Activated CD8-positive, alpha-beta memory T cell treated with anti-CD3 and anti-CD28 coated beads for 1 hour (primary cell): Measurements from ENCODE around the gene SLC22A16.
"Not testable (repeated sequence)": the region's sequence is repeated elsewhere in the genome, so short reads cannot be mapped to it uniquely, and the experiment has no call there.

Source experiments
- DNase-seq, 2 donors: peaks; one replicate each; pipeline ENCODE4 v3.0.0-alpha.2; 2020; ENCODE audit warnings: low read depth in 1 of 2; ENCODE audit errors: extremely low read depth in 1 of 2

Gene SLC22A16, protein sequence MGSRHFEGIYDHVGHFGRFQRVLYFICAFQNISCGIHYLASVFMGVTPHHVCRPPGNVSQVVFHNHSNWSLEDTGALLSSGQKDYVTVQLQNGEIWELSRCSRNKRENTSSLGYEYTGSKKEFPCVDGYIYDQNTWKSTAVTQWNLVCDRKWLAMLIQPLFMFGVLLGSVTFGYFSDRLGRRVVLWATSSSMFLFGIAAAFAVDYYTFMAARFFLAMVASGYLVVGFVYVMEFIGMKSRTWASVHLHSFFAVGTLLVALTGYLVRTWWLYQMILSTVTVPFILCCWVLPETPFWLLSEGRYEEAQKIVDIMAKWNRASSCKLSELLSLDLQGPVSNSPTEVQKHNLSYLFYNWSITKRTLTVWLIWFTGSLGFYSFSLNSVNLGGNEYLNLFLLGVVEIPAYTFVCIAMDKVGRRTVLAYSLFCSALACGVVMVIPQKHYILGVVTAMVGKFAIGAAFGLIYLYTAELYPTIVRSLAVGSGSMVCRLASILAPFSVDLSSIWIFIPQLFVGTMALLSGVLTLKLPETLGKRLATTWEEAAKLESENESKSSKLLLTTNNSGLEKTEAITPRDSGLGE

DNA sequence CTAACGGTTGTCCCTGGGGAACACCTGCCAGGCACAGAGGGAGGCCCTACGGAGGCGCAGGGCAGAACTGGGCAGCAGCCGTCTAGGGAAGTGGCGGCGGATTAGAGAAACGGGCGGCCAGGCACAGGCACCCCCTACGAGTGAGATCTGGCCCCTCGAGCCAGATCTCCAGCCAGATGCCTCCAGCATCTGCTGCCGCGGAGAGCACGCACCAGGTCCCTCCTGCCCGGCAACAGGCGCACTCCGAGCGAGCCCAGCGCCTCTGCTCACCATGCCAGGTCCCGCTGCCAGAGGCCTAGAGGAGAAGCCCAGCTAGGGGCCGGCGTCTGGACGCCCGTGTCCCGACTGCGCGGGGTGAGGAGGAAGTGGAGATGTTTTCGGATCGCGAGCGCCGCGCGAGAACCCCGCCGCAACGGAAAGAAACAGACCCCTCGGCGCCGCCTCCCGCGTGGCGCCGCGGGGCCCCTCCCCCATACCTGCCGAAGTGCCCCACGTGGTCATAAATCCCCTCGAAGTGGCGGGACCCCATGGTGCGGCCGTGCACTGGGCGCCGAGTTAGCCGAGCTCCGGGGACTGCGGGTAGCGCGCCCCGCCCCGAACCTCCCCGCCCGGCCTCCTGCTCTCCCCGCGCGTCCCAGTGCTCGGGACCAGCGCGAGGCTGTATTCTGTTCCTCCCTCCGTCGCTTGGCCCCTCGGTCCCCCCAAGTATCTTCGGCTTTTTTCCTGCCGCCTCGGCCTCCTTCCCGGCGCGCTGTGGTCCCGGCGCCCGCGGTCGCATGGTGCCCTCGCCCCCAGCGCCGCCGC is at the start of gene SLC22A16:
Gene SLC22A16, minus strand, starts transcription at position 568 of the 804 bp plus-strand sequence. Its CDS starts 39 bp downstream, at position 529.
- DNase-seq: no peak

DNA sequence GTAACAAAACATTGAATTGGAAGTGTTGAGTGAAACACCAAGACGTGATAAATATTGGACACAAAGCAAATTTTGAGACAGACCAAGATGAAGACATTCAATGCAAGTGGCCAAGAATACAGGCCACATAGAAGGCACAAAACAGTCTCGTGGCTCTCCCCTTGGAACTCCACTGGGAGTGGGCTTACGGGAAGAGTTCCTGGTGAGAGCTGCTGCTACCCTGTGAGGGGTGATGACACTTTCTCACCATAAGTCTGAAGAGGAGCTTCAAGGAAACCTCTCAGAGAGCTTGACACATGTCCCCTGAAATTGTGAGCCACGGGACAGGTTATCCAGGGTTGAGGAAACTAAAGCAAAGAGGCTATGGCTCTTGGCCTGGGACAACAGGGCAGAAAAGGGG is 48.6 kb upstream of the SLC22A16 start:
- no peak for DNase-seq

DNA sequence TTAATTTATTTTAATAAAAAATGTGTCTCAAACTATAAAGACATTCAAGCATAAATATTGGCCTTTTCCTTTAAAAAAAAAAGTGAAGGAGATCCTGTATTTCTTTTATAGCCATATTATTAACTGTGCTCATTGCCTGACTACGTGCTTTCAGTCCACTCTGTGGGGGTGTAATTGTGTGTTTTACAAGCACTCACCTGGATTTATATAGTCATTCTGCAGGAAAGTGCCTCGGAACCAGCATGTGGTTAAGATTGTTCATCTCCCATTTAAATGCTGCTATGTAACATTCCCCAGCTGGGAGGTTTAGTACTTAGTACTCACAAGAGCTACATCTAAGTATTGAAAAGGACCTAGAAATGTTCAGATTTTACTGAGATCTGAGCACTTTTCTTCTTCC is 47.9 kb upstream of the SLC22A16 start:
- no peak for DNase-seq

DNA sequence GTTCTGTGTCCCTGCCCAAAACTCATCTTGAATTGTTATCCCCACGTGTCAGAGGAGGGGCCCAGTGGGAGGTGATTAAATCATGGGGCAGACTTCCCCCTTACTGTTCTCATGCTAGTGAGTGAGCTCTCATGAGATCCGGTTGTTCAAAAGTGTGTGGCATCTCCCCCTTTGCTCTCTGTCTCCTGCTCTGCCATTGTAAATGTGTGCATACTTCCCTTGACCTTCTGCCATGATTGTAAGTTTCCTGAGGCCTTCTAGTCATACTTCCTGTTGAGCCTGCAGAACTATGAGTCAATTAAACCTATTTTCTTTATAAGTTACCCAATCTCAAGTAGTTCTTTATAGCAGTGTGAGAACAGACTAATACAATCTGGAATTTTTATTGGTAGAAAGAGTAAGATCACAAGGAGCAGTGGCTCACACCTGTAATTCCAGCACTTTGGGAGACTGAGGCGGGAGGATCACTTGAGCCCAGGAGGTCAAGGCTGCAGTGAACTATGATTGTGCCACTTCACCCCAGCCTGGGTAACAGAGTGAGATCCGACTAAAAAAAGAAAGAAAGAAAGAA is 47.1 kb upstream of the SLC22A16 start:
- DNase-seq: no peak

DNA sequence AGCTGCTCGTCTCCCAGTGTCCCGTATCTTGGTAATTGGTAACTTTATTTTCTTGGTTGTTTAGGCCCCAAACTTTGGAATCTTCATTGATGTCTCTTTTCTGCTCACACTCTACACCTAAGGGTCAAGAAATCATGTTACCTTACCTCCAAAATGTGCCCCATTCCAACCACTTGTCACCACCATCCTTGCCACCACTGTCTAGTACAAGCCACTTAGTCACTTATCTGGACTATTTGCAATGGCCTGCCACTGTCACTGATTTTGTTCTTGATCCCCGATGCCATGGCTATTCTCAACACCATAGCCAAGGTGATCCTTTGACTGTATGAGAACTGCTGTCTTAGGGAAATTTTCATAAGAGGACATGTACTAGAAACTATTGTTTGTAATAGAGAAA is 46.0 kb upstream of the SLC22A16 start:
- DNase-seq: no peak

DNA sequence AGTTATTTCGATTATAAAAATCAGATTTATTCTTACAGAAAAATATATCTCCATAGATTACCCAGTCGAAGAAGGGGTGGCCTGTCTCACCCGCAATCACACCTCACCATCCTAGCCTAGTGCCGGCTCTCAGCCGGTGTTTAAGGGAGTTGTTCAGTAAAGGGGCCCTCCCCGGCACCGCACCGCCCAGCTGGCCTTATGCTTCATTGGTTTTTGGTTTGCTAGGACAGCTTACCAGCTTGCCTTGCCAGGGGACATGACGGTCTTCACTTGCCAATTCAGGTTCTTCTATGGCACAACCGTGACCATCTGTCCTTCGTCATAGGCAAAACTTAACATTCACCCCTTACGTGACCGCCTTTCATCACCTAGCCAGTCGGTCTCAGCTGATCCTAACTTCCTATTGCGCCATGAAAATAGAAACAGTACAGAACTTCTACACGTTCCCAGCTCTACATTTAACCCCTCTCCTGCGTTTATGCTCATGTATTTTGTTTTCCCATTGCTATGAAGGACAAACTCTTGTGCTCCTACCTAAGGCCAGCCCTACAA is 44.7 kb upstream of the SLC22A16 start:
- DNase-seq: no peak

DNA sequence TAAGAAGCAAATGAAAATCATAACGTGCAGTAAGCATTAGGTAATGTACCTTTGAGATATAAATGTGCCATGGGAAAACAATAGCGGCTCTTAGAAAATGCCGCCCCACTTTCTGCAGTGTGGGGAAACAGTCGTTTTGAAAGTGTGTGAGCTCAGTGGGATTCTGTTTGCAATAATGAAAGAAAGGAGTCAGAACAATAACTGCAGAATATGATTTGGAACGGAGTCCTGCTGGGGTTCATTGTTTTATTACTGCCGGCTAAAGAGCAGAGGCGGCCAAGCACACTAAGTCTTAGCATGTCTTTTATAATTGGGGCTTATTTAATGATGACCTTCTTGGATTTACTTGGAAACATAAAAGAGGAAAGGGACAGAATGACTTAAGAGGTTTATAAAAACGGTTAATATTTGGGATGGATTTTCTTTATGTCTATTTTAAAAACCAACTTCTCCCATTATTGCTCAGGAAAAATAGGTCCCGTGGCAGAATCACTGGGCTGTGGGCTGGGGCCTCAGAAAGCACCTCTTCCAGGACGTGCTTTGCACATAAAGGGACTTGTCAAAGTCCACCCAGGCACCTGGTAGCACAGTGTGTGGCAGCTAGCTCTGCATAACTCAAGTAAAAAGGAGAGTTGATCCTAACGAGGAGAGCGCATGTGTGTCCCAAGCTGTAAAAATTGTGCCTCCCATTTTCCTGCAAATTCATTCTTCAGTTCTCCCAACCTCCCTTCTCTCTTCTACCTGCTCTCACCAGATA is 44.0 kb upstream of the SLC22A16 start:
- no peak for DNase-seq

DNA sequence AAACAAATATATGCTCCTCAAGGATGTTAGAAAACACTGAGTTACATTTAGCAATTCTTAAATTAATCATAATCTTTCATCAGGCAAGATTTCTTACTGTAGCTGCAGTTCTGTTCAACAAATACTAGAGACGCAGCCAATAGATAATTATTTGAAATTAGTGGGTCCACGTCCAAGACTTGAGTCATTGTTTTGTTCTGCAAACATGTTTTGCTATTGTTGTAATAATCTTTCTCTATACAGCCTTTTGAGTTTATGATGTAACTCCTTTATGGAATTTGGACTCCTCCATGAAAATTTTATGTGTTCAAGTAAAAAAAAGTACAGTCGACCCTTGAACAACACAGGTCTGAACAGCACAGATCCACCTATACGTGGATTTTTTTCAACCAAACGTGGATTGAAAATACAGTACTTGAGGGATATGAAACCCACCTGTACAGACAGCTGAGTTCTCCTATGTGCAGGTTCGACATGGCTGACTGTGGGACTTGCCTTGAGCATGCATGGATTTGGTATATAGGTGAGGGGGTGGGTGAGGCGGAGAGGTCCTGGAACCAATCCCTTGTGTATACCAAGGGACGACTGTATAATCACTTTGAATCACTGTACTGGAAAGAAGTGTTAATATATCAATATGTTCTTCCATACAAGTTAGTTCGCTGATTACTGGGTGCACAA is 41.3 kb upstream of the SLC22A16 start:
- no peak for DNase-seq

DNA sequence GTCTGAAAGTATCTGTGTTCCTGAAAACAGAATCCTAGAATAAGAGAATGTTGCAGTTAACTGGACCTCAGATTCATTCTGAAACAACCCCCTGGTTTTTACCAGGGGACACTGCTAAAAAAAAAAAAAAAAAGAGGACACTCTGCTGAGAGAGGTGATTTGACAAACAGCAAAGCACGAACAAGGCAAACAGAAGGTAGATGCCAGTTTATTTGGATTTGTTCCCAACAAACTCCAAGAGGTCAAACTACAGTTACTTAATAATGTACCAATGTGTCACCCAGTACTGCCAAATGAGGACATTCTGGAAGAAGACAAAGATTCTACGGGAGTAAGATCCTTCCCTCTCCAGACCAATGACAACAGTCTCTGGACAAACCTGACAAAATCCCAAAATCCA is 40.6 kb upstream of the SLC22A16 start:
- no peak for DNase-seq

DNA sequence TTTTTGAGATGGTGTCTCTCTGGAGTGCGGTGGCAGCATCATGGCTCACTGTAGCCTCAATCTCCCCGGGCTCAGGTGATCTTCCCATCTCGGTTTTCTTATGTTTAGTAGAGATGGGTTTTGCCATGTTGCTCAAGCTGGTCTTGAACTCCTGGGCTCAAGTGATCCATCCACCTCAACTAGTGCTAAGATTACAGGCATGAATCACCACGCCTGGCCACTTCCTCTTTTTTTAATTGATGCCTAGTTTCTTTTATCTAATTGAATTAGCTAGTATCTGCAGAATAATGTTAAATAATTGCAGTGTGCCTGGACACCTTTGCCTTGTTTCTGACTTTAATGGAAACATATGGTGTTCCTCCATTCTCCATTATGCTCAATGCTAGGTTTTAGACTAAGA is 38.4 kb upstream of the SLC22A16 start:
- no peak for DNase-seq

DNA sequence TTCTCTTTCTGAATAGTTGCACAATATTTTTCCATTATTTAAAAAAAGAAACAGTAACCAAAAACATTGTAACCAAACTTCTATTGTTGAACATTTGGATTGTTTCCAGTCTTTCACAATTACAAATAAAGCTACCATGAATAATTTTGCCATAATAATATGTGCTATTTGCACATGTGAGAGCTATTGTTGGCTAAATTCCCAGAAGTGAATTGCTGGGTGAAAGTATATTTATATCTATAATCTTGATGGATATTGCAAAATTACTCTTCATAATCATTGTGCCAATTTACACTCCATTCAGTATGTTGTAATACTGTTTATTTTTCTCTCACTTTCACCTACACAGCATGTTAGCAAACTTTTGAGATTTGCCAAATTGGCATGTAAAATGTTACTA is 36.6 kb upstream of the SLC22A16 start:
- DNase-seq: no peak

DNA sequence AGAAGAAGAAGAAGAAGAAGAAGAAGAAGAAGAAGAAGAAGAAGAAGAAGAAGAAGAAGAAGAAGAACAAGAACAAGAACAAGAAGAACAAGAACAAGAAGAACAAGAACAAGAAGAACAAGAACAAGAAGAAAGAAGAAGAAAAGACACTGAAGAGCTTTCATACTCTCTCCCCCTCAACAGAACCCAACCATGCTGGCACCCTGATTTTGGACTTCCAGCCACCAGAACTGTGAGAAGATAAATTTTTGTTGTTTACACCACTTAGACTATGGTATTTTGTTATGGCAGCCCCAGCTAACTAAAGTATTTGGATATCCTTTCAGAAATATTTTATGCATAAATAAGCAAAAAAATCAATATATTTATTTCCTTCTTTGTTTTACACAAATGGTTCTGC is 36.1 kb upstream of the SLC22A16 start:
- not testable (repeated sequence) for DNase-seq

DNA sequence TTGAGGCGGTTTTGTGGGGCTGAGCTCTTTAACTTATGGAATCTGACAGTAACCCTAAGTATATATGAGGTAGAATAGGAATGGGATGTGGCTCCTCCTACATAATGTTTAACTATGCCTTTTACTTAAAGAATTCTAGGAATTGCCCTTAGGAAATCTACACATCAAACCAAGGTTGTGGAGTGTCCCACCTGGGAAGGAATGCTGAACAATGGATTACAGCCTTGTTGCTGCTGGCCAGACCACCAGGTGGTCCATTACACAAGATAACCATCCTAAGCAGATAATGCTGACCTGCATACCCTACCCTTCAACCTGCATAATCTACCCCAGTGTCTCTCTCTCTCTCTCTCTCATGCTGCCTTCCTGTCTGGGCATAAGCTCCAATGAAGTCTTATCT is 35.0 kb upstream of the SLC22A16 start:
- no peak for DNase-seq

DNA sequence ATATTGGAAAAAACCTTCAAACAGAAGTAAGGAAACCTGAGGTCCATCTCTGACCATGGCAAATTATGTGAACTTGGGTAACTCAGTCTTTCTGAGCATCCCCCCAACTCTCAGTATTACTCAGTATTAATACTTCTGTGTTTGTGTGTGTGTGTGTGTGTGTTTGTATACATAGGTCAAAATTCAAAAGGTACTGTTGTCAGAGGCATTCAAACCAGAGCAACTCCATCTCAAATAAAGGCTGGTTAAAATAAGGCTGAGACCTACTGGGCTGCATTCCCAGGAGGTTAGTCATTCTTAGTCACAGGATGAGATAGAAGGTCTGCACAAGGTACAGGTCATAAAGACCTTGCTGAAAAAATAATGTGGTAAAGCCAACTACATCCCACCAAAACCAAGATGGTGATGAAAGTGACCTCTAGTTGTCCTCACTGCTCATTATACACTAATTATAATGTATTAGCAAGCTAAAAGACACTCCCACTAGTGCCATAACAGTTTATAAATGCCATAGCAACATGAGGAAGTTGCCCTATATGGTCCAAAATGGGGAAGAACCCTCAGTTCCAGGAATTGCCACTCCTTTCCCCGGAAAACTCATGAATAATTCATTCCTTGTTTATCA is 33.3 kb upstream of the SLC22A16 start:
- no peak for DNase-seq

DNA sequence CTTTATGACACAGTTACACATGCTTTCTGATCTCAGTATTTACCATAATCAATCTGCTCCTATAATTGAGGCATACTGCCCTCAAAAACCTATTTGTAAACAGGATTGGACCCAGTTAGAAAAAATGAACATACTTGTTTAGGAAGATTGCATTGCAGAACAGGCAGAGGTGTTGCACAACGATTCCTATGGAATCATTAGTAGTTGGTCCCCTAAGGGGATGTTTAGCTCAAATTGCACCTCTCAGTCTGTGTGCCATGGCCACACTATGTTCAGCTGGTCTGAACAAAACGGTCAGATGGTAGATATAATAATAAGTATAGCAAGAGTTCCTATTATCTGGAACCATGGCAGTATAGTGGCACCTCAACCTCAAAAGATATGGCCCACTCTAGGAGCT is 28.5 kb upstream of the SLC22A16 start:
- not testable (repeated sequence) for DNase-seq

DNA sequence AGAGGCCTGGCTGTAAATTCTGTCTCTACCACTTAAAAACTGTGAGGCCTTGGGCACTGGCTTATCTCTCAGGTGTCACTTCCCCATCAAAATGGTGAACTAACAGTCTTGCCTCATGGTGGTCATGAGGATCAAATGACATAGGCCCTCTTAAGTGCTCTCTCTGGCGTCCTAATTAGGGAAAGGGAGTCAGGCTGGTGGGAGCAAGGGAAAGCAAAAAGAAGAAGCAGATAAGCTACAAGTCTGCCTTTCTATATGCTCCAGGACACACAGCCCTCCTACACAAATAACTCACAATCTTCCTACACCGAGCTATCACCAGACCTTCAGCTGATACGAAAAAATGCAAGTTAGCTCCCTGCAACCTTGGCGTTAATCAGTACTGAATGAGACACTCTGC is 19.5 kb upstream of the SLC22A16 start:
- DNase-seq: no peak

DNA sequence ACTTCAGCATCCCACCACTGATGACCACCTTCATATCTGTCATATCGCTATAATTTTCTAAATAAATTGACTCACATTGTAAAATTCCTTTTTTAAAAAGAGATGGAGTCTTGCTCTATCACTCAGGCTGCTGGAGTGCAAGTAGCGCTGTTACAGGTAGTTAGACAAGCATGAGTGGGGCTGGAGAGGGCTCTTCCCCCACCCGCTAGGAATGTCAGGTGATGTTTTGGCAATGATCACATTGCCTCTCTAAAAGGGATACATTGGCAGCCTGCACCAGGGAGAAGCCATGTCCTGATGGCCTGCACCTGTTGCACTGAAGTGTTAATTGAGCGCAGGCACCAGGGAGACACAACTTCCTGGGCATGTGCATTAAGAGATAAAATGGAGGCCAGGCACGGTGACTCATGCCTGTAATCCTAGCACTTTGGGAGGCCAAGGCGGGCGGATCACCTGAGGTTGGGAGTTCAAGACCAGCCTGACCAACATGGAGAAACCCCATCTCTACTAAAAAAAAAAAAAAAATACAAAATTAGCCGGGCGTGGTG is 16.9 kb upstream of the SLC22A16 start:
- no peak for DNase-seq

DNA sequence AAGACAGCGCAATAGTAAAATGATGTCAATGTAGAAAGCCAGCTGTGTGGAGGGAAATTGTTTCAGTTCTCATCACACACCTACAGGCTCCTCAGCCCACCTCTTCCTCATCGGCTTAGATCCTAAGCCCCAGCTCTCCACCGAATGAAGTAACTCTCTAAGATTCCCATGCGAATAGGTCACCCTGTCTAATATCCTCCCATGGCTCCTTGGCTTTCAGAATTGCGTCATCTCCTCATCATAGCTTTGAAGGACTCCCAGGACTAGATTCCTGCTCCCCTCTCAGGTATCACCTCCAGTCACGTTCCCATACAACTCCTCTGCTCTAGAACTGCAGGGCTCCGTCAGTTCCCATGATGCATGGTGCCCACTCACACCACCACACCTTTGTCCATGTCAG is 16.2 kb upstream of the SLC22A16 start:
- DNase-seq: no peak

DNA sequence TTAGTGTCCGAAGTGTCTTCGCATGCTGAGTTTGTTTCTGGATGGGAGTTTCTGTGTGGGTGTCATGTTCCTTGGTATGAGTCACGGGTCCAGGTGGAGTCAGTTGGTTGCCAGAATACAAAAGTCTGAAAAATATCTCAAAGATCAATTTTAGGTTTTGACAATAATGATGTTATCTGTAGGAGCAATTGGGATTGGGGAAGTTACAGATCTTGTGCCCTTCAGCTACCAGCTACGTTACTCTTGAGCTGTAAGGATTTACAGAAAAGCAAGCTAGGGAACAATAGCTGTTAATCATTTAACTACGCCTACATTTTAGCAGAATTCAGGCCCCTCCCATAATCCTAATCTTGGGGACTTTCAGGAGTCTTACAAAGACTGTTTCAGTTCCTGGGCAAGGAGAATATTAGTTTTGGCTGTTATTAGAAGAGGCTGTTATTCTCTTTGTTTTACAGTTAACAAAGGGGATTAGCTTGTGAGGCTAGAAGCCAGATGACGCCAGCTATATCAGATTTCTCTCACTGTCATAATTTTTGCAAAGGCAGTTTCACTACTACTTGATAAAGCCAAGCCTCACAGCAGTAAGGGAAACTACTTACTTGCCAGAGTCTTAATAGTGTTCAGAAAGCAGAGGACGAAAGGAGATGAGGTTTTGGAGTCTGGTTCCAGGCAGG is 15.4 kb upstream of the SLC22A16 start:
- DNase-seq: no peak
